ENCODE results near the gene HDAC4. TPM values are rescaled to one million over a fixed set of nuclear protein-coding genes. Genes with fewer than 3 reads are reported as not detected.

HDAC4 gene
- polyA plus RNA-seq, 1 donor (not counting 4 experiments of a cell fraction or from before 2014, with no cell fraction given) = 2.9 TPM

- no peak for TF ChIP-seq CTCF (optimal IDR thresholded peaks at IDR 0.05 in 1 of 3, IDR thresholded peaks at IDR 0.05 in 1 of 3, conservative IDR thresholded peaks at IDR 0.05 in 1 of 3; ENCODE audit: extremely low read depth in 1 of 3, insufficient read depth in 2 of 3, low read length in 3 of 3)
- no peak for TF ChIP-seq EZH2 (IDR thresholded peaks at IDR 0.05; ENCODE audit: low read length)
- Histone ChIP-seq H3K27ac (ENCODE audit: control insufficient read depth, insufficient read depth, low read length) (no peak overlapping the region), H2AFZ (ENCODE audit: control insufficient read depth, low read length) (no peak overlapping the region), H3K79me2 (ENCODE audit: control insufficient read depth, insufficient read depth, low read length) (peaks cover 3% of the 10 kb centered on the region), H3K9me3 (ENCODE audit: control insufficient read depth, low read depth, low read length) (no peaks in the 10 kb centered on the region), H4K20me1 (ENCODE audit: control insufficient read depth, extremely low read depth, insufficient read depth, low read length) (no peaks in the 10 kb centered on the region), H3K27me3 (ENCODE audit: control insufficient read depth, extremely low read depth, insufficient read depth, low read length) (no peaks in the 10 kb centered on the region), H3K9ac (ENCODE audit: control insufficient read depth, extremely low read depth, insufficient read depth, low read length) (no peak overlapping the region), H3K36me3 (ENCODE audit: control insufficient read depth in 2 of 2, extremely low read depth in 1 of 2, insufficient read depth in 2 of 2, low read length in 2 of 2) (no peaks in the 10 kb centered on the region), H3K4me1 (ENCODE audit: control insufficient read depth, extremely low read depth, insufficient read depth, low read length) (no peaks in the 10 kb centered on the region), H3K4me3 (ENCODE audit: control insufficient read depth in 2 of 3, extremely low read depth in 1 of 3, insufficient read depth in 2 of 3, low read depth in 1 of 3, low read length in 3 of 3) (no peak overlapping the region), H3K9me1 (ENCODE audit: control insufficient read depth, extremely low read depth, insufficient read depth, low read length) (no peaks in the 10 kb centered on the region), H3K4me2 (ENCODE audit: control insufficient read depth, extremely low read depth, insufficient read depth, low read depth, low read length) (no peak overlapping the region)
- DNase-seq (ENCODE audit: low read depth, low spot score) = no peak
- no peak for FAIRE-seq
- dilution Hi-C loops (cut with MboI; ENCODE audit: extremely low pct_ligation_motif_present, low sequenced_read_pairs) = no loop called here
These were observed 176.6 kb downstream of the HDAC4 start for GRCh38 chr2:239224199-239224570.

GRCh38 chr2:239223310-239224198 lies 177.3 kb downstream of the HDAC4 start:
- H3K9me1 ChIP-seq (ENCODE audit: control insufficient read depth, extremely low read depth, insufficient read depth, low read length) = no peaks in the 10 kb centered on the region
- no peaks in the 10 kb centered on the region for H3K4me1 ChIP-seq (ENCODE audit: control insufficient read depth, extremely low read depth, insufficient read depth, low read length)
- no peak overlapping the region for H3K4me3 ChIP-seq (ENCODE audit: control insufficient read depth in 2 of 3, extremely low read depth in 1 of 3, insufficient read depth in 2 of 3, low read depth in 1 of 3, low read length in 3 of 3)
- no peak for TF ChIP-seq CTCF (optimal IDR thresholded peaks at IDR 0.05 in 1 of 3, IDR thresholded peaks at IDR 0.05 in 1 of 3, conservative IDR thresholded peaks at IDR 0.05 in 1 of 3; ENCODE audit: extremely low read depth in 1 of 3, insufficient read depth in 2 of 3, low read length in 3 of 3)
- no peak for TF ChIP-seq EZH2 (IDR thresholded peaks at IDR 0.05; ENCODE audit: low read length)
- H3K79me2 ChIP-seq (ENCODE audit: control insufficient read depth, insufficient read depth, low read length) = peaks cover 3% of the 10 kb centered on the region
- H3K9me3 ChIP-seq (ENCODE audit: control insufficient read depth, low read depth, low read length) = no peaks in the 10 kb centered on the region
- no peak for DNase-seq (ENCODE audit: low read depth, low spot score)
- H3K27ac ChIP-seq (ENCODE audit: control insufficient read depth, insufficient read depth, low read length) = no peak overlapping the region
- no peak overlapping the region for H3K4me2 ChIP-seq (ENCODE audit: control insufficient read depth, extremely low read depth, insufficient read depth, low read depth, low read length)
- FAIRE-seq = no peak
- no peaks in the 10 kb centered on the region for H3K27me3 ChIP-seq (ENCODE audit: control insufficient read depth, extremely low read depth, insufficient read depth, low read length)
- dilution Hi-C loops (cut with MboI; ENCODE audit: extremely low pct_ligation_motif_present, low sequenced_read_pairs) = no loop called here
- H2AFZ ChIP-seq (ENCODE audit: control insufficient read depth, low read length) = no peak overlapping the region
- H3K36me3 ChIP-seq (ENCODE audit: control insufficient read depth in 2 of 2, extremely low read depth in 1 of 2, insufficient read depth in 2 of 2, low read length in 2 of 2) = no peaks in the 10 kb centered on the region
- no peak overlapping the region for H3K9ac ChIP-seq (ENCODE audit: control insufficient read depth, extremely low read depth, insufficient read depth, low read length)
- H4K20me1 ChIP-seq (ENCODE audit: control insufficient read depth, extremely low read depth, insufficient read depth, low read length) = no peaks in the 10 kb centered on the region
